HUES64 (cell line): ENCODE data around the gene SV2B.

Experiments used
- H3K27ac ChIP-seq: 2 replicates; pipeline ENCODE4 v1.7.0; 2013; ENCODE audit warnings: low read depth, low read length, inconsistent platforms
- H3K27me3 ChIP-seq: 2 replicates; pipeline ENCODE4 v1.6.1; 2013; ENCODE audit warnings: mild to moderate bottlenecking, low read length; ENCODE audit not compliant: insufficient read depth
- H3K36me3 ChIP-seq: 2 replicates; pipeline ENCODE4 v1.6.1; 2013; ENCODE audit warnings: mild to moderate bottlenecking, low read length; ENCODE audit not compliant: insufficient read depth
- H3K4me1 ChIP-seq: 2 replicates; pipeline ENCODE4 v1.6.1; 2013; ENCODE audit warnings: mild to moderate bottlenecking, low read length, moderate library complexity; ENCODE audit not compliant: insufficient read depth
- H3K4me3 ChIP-seq: 2 replicates; pipeline ENCODE4 v1.5.1; 2013; ENCODE audit warnings: mild to moderate bottlenecking, low read length, moderate library complexity
- H3K9ac ChIP-seq: 2 replicates; pipeline ENCODE4 v1.6.1; 2013; ENCODE audit warnings: mild to moderate bottlenecking, low read depth, low read length
- H3K9me3 ChIP-seq: 2 replicates; pipeline ENCODE4 v1.6.1; 2013; ENCODE audit warnings: low read depth, low read length; ENCODE audit not compliant: insufficient read depth
- WGBS: fragments of 150-250, 120-280 bp; methylation state at CpG from one replicate; pipeline ENCODE4 v1.1.7; 2013; ENCODE audit warnings: missing lambda C conversion rate; 5-methylcytosine and 5-hydroxymethylcytosine counted together

Gene SV2B

GRCh38 chr15:91199511-91199910 lies 99.5 kb downstream of the SV2B start:
- H3K4me1 ChIP-seq, result peaks cover 7% of the 10 kb centered on the region; the same call in 1 of the 2 replicates
- no peaks in the 10 kb centered on the region for H3K36me3 ChIP-seq
- no peak overlapping the region for H3K9ac ChIP-seq
- WGBS, result 89% methylated on average over 7 of the region's 7 CpGs
- no peaks in the 10 kb centered on the region for H3K9me3 ChIP-seq
- no peak overlapping the region for H3K4me3 ChIP-seq
- no peaks in the 10 kb centered on the region for H3K27me3 ChIP-seq
- H3K27ac ChIP-seq, result no peak overlapping the region

GRCh38 chr15:91200101-91200754 lies 100.2 kb downstream of the SV2B start:
- Histone ChIP-seq H3K9me3 (no peaks in the 10 kb centered on the region), H3K27ac (no peak overlapping the region), H3K9ac (no peak overlapping the region), H3K4me3 (no peak overlapping the region), H3K4me1 (peaks cover 7% of the 10 kb centered on the region; the same call in 1 of the 2 replicates), H3K27me3 (no peaks in the 10 kb centered on the region), H3K36me3 (no peaks in the 10 kb centered on the region)
- WGBS, result 89% methylated on average over 5 of the region's 5 CpGs

GRCh38 chr15:91202510-91203102 lies 102.5 kb downstream of the SV2B start:
- Histone ChIP-seq H3K27ac (no peak overlapping the region), H3K9ac (no peak overlapping the region), H3K27me3 (no peaks in the 10 kb centered on the region), H3K9me3 (no peaks in the 10 kb centered on the region), H3K36me3 (no peaks in the 10 kb centered on the region), H3K4me1 (peaks cover 7% of the 10 kb centered on the region; the same call in 1 of the 2 replicates), H3K4me3 (no peak overlapping the region)

GRCh38 chr15:91203619-91204203 lies 103.7 kb downstream of the SV2B start:
- H3K4me1 ChIP-seq, result peaks cover 7% of the 10 kb centered on the region; the same call in 1 of the 2 replicates
- no peak overlapping the region for H3K27ac ChIP-seq
- WGBS, result 77% methylated on average over 7 of the region's 7 CpGs

GRCh38 chr15:91208371-91208770 lies 108.3 kb downstream of the SV2B start:
- Histone ChIP-seq H3K27ac (no peak overlapping the region), H3K36me3 (no peaks in the 10 kb centered on the region), H3K4me3 (no peak overlapping the region), H3K27me3 (no peaks in the 10 kb centered on the region), H3K9ac (no peak overlapping the region), H3K4me1 (peaks cover 5% of the 10 kb centered on the region; the same call in 1 of the 2 replicates), H3K9me3 (no peaks in the 10 kb centered on the region)
- WGBS, result 88% methylated on average over 1 of the region's 1 CpG

More at GRCh38 chr15:91203619-91204203, 103.7 kb downstream of the SV2B start:
- H3K9me3 ChIP-seq, result no peaks in the 10 kb centered on the region
- no peak overlapping the region for H3K4me3 ChIP-seq
- H3K27me3 ChIP-seq, result no peaks in the 10 kb centered on the region
- H3K36me3 ChIP-seq, result no peaks in the 10 kb centered on the region
- no peak overlapping the region for H3K9ac ChIP-seq

GRCh38 chr15:91209318-91209717 lies 109.3 kb downstream of the SV2B start:
- Histone ChIP-seq H3K4me3 (no peak overlapping the region), H3K27me3 (no peaks in the 10 kb centered on the region), H3K27ac (no peak overlapping the region), H3K9me3 (no peaks in the 10 kb centered on the region), H3K4me1 (no peaks in the 10 kb centered on the region), H3K36me3 (no peaks in the 10 kb centered on the region), H3K9ac (no peak overlapping the region)
- 88% methylated on average over 4 of the region's 4 CpGs for WGBS

- Histone ChIP-seq H3K4me1 (no peaks in the 10 kb centered on the region), H3K36me3 (no peaks in the 10 kb centered on the region), H3K27me3 (no peaks in the 10 kb centered on the region), H3K4me3 (no peak overlapping the region), H3K27ac (no peak overlapping the region), H3K9ac (no peak overlapping the region), H3K9me3 (no peaks in the 10 kb centered on the region)
- WGBS, result 94% methylated on average over 3 of the region's 3 CpGs
Observed at GRCh38 chr15:91209726-91210125, 109.7 kb downstream of the SV2B start.

- 75% methylated on average over 11 of the region's 11 CpGs for WGBS
Observed at GRCh38 chr15:91214675-91215590, 114.9 kb downstream of the SV2B start.

GRCh38 chr15:91216000-91216399 lies 115.9 kb downstream of the SV2B start:
- no peaks in the 10 kb centered on the region for H3K27me3 ChIP-seq
- WGBS, result 100% methylated on average over 3 of the region's 3 CpGs
- H3K36me3 ChIP-seq, result no peaks in the 10 kb centered on the region
- no peak overlapping the region for H3K9ac ChIP-seq
- no peak overlapping the region for H3K4me3 ChIP-seq
- H3K4me1 ChIP-seq, result no peaks in the 10 kb centered on the region
- no peak overlapping the region for H3K27ac ChIP-seq
- H3K9me3 ChIP-seq, result no peaks in the 10 kb centered on the region

More at GRCh38 chr15:91214675-91215590, 114.9 kb downstream of the SV2B start:
- Histone ChIP-seq H3K4me3 (no peak overlapping the region), H3K36me3 (no peaks in the 10 kb centered on the region), H3K4me1 (no peaks in the 10 kb centered on the region), H3K27ac (no peak overlapping the region), H3K9ac (no peak overlapping the region), H3K27me3 (no peaks in the 10 kb centered on the region), H3K9me3 (no peaks in the 10 kb centered on the region)

- H3K27me3 ChIP-seq, result no peaks in the 10 kb centered on the region
- H3K4me1 ChIP-seq, result no peaks in the 10 kb centered on the region
- no peak overlapping the region for H3K27ac ChIP-seq
- H3K9me3 ChIP-seq, result no peaks in the 10 kb centered on the region
- no peak overlapping the region for H3K9ac ChIP-seq
- H3K36me3 ChIP-seq, result no peaks in the 10 kb centered on the region
- no peak overlapping the region for H3K4me3 ChIP-seq
- 96% methylated on average over 1 of the region's 1 CpG for WGBS
Observed at GRCh38 chr15:91219206-91219605, 119.1 kb downstream of the SV2B start.

- no peak overlapping the region for H3K4me3 ChIP-seq
- no peaks in the 10 kb centered on the region for H3K4me1 ChIP-seq
- no peak overlapping the region for H3K27ac ChIP-seq
- H3K36me3 ChIP-seq, result no peaks in the 10 kb centered on the region
- 88% methylated on average over 6 of the region's 8 CpGs for WGBS
- H3K9ac ChIP-seq, result no peak overlapping the region
- no peaks in the 10 kb centered on the region for H3K27me3 ChIP-seq
- H3K9me3 ChIP-seq, result no peaks in the 10 kb centered on the region
Observed at GRCh38 chr15:91222052-91222451, 122.0 kb downstream of the SV2B start.
